Caki2 (cell line): ENCODE results near the gene TEP1. TPM values are rescaled to one million over a fixed set of nuclear protein-coding genes. Genes with fewer than 3 reads are reported as not detected.
A peak's percentile ranks its signal among the peaks of the same experiment; 100 is the strongest.
"Not testable (repeated sequence)": the region's sequence is repeated elsewhere in the genome, so short reads cannot be mapped to it uniquely, and the experiment has no call there.

Source experiments
- DNase-seq: peaks from one replicate; pipeline ENCODE4 v3.0.0-alpha.2; 2015; ENCODE audit warnings: low read depth
- in situ Hi-C: cut with HindIII; loops from 2 replicates; pipeline ENCODE4 v1.10.0; 2016; ENCODE audit warnings: low sequenced_read_pairs, low pct_unique_long_range_greater_than_20kb, mixed read lengths
- total RNA-seq: library from RNA; depleted of rRNA; stranded (reverse); fragments of >200 nt; shearing (Covaris generic); gene quantifications from 2 replicates; pipeline ENCODE4 v1.2.3, GENCODE V29; 2014; ENCODE audit warnings: low replicate concordance; rRNA removed

TEP1 gene
- 3.7 and 13.5 TPM in 2 replicates for total RNA-seq

DNA sequence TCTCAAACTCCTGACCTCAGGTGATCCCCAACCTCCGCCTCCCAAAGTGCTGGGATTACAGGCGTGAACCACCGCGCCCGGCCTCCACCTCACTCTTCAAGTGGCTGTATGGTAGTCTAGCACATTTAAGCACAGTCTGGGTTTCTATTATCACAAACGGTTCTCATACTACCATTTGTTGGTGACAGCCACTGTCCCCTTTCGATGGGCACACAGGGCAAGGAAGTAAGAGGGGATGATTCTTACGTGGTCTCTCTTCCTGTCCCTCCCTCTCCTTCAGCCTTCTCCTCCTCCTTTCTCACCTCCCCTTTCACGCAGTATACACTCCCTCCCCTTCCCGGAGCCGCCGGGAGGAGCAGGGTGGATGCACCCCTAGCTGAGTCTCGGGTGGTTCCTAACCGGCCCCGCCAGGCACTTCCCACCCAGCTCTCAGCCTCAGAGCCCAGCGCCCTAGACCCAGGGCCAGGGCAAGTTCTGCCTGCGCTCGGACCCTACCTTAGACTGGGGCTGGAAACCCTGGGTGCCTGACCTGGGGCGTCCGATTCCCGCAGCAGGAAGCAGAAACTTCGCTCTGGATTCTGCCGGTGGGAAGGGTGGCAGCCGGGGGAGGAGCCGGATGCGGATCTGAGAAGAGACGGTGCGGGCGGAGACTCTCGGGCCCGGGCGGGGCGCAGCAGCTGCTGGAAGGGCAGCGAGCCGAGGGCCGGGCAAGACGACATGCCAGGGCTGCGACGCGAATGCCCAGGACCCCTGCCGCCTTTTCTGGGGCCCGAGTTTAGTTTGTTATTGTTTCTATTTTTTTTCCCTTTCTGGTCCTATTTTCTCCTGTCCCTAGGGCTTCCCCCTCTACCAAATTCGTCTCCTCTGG lies at the start of gene TEP1:
TEP1 (minus strand) TSS at position 626 of the 868 bp plus-strand sequence. CDS start 5,062 bp downstream, outside the sequence.
- in situ Hi-C loops: no loop called here
- DNase-seq: peak; percentile 86

- in situ Hi-C loops: no loop called here
- DNase-seq: peak; percentile 99
These were observed 48.2 kb upstream of the TEP1 start, which contains the start of gene PIP4P1 for GRCh38 chr14:20461225-20462141. TSS of gene PIP4P1 (minus strand) at chr14:20461434. CDS start at chr14:20461325, 109 bp downstream.

DNA sequence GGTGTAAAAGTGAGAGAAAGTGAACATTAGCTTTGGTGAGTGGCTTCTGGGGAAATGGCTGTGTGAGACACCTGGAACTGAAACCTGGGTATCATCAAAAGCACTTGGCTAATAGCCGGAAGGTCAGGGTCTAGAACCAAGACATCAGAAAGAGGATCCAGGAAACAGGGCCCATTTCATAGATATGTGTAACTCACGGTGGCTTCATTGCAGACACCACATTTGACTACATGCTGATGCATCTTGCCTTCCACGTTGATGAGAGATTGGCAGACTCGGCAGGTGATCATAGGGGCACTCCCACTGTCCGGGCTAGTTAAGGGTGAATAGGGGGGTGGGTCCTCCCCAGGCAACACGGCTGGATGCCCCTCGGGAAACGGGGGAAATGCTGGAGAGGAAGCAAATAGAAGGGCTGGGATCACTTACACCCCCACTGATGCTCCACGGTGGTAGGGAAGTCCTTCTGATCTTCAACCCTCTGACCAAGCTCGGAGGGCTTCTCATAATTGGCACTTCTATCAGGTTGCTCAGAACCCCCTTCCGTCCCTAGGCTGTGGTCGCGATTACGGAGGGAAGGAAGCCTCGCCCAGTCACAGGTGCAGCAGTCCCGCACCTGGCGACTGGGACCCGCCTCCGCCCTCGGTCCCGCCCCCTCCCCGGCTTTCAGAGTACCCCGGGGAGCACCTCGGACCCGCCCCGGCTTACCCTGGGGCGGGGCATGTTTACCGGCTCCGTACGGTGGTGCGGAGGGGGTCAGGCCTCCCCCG lies 47.3 kb upstream of the TEP1 start:
- in situ Hi-C loops: no loop called here
- DNase-seq: no peak

- no peak for DNase-seq
- in situ Hi-C loops: no loop called here
These were observed 44.9 kb upstream of the TEP1 start for GRCh38 chr14:20458031-20458789.

DNA sequence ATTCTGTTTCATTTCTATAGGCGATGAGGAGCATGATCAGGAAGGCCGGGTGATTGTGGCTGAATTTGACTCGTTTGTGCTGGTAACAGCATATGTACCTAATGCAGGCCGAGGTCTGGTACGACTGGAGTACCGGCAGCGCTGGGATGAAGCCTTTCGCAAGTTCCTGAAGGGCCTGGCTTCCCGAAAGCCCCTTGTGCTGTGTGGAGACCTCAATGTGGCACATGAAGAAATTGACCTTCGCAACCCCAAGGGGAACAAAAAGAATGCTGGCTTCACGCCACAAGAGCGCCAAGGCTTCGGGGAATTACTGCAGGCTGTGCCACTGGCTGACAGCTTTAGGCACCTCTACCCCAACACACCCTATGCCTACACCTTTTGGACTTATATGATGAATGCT lies 43.7 kb upstream of the TEP1 start:
- in situ Hi-C loops: no loop called here
- no peak for DNase-seq

DNA sequence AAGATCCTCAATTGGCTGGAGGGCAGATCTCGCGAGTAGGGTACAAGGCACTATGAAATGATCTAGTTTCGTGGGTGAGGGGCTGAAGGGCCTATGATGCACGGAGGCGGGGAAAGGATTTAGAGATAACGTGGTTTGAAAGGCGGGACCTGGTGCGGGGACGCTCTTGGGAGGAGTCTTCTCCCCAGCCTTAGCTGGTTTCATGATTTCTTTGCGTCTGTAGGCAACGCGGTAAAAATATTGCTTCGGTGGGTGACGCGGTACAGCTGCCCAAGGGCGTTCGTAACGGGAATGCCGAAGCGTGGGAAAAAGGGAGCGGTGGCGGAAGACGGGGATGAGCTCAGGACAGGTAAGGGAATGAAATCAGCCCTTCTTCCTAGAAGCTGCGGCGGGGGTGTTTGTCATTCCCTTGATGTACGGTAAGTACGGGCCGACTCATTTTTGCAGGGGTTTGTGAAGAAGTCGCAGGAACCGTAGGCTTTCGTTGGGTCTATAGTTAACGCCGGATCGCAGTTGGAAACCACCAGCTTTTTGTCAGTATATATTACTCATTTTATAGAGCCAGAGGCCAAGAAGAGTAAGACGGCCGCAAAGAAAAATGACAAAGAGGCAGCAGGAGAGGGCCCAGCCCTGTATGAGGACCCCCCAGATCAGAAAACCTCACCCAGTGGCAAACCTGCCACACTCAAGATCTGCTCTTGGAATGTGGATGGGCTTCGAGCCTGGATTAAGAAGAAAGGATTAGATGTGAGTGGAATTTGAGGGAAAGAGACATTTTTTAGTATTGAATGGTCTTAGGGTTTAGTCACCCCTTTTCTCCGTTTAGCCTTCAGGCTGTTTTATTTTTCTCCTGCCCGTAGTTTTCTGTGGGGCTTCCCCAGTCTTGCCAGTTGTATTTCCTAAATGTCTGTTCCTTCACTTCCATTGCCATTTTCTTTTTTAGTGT lies 42.3 kb upstream of the TEP1 start:
- DNase-seq: no peak
- in situ Hi-C loops: no loop called here

DNA sequence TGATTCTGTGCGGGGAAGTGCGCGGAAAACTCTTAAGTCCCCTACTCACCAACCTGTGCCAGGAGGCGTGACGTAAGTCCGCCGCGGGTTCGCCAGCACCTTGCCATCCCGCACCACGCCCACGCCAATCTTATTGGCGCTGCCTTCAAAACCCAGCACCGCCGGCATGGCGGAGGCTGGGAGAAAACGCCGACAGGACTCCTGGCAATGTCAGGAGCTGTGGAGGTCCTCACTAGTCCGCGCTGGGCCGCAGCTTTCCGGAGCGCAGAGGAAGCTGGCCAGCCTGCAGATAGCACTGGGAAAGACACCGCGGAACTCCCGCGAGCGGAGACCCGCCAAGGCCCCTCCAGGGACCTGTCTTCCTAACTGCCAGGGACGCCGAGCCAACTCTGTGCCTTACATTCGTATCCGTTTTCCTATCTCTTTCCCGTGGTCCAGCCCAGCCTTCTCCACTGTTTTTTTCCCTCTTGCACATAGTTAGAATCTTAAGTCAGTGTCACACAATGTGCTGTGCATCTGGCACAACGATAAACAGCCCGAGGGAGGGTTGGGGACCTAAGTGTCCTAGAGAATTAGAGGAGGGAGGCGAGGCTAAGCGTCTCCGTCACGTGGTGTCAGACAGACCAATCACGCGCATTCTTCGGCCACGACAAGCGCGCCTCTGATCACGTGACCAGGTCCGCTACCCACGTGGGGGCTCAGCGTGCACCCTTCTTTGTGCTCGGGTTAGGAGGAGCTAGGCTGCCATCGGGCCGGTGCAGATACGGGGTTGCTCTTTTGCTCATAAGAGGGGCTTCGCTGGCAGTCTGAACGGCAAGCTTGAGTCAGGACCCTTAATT lies 41.4 kb upstream of the TEP1 start, which contains the start of the genes APEX1 and OSGEP:
APEX1 (plus strand) TSS at position 711 of the 839 bp plus-strand sequence. CDS start 420 bp downstream, outside the sequence.
OSGEP (minus strand) TSS at position 297 of the 839 bp plus-strand sequence; CDS start at position 168, 129 bp downstream.
- in situ Hi-C loops: no loop called here

GRCh38 chr14:20452831-20453230 lies 39.5 kb upstream of the TEP1 start:
- in situ Hi-C loops: not testable (repeated sequence)

More for the DNA sequence above, 41.4 kb upstream of the TEP1 start, which contains the start of the genes APEX1 and OSGEP:
- peak; percentile 96 for DNase-seq

GRCh38 chr14:20446889-20447288 lies 33.6 kb upstream of the TEP1 start:
- in situ Hi-C loops: no loop called here

More at GRCh38 chr14:20452831-20453230, 39.5 kb upstream of the TEP1 start:
- DNase-seq: not testable (repeated sequence)

DNA sequence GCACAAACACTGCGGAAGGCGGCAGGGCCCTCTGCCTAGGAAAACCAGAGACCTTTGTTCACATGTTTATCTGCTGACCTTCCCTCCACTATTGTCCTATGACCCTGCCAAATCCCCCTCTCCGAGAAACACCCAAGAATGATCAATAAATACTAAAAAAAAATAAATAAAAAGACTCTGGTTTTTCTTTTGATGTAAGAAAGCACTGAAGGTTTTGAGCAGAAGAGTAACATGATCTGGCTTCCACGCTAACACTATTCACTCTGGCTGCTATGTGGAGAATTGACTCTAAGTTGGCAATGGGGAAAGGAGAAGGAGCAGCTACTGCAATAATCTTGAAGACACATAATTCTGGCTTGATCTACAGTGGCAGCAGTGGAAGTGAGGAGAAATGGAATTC lies 30.3 kb upstream of the TEP1 start:
- DNase-seq, in situ Hi-C loops: not testable (repeated sequence)

More at GRCh38 chr14:20446889-20447288, 33.6 kb upstream of the TEP1 start:
- no peak for DNase-seq

- no peak for DNase-seq
- in situ Hi-C loops: no loop called here
These were observed 28.2 kb upstream of the TEP1 start for GRCh38 chr14:20441461-20441860.

- in situ Hi-C loops: no loop called here
- DNase-seq: no peak
These were observed 27.6 kb upstream of the TEP1 start for GRCh38 chr14:20440882-20441281.

DNA sequence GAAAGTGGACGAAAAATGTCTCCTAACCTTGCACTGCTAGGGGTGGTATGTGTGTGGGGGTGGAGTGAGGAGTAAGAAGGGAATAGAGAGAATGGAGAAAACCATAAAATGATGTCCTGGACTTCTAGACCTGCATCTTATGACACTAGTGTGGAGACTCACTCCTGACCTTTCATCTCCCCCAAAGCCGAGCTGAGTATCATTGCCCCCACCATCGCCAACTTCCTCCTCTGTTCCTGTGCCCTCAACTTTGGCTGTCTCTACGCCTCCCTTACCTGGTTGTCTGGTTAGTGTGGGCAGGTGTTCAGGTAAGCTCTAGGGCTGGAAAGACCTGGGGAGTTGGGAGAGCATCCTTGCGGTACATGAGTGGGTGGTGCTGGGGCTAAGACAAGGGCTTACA lies 27.2 kb upstream of the TEP1 start:
- no peak for DNase-seq
- in situ Hi-C loops: no loop called here

- DNase-seq: no peak
- in situ Hi-C loops: no loop called here
These were observed 25.4 kb upstream of the TEP1 start for GRCh38 chr14:20438664-20439063.

DNA sequence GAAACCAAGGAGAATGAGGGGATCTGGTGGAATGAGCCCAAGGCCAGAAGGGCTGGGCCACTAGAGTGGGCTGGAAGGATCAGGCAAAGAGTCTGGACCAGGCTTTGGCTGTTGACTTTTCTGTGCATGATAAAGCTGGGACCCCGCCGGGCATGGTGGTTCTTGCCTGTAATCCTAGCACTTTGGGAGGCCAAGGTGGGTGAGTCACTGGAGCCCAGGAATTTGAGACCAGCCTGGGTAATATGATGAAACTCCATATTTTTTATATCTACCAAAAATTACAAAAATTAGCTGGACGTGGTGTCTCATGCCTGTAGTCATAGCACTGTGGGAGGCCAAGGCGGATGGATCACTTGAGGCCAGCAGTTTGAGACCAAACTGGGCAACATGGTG lies 23.1 kb upstream of the TEP1 start:
- no peak for DNase-seq
- in situ Hi-C loops: no loop called here
